ENCODE results near the gene CCNB2. TPM values are rescaled to one million over a fixed set of nuclear protein-coding genes. Genes with fewer than 3 reads are reported as not detected.
"Not testable (repeated sequence)": the region's sequence is repeated elsewhere in the genome, so short reads cannot be mapped to it uniquely, and the experiment has no call there.

Gene CCNB2
- total RNA-seq, 5 donors from 2014 or later (not counting 1 experiment from before 2014, with no cell fraction given), result 0.46 to 1.5 (median 1.1) TPM

DNA sequence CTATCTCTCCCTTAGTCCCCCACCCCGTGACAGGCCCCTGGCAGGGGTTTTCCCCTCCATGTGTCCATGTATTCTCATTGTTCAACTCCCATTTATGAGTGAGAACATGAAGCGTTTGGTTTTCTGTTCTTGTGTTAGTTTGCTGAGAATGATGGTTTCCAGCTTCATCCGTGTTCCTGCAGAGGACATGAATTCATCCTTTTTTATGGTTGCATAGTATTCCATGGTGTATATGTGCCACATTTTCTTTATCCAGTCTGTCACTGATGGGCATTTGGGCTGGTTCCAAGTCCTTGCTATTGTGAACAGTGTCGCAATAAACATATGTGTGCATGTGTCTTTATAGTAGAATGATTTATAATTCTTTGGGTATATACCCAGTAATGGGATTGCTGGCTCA, 20.7 kb downstream of the CCNB2 start:
- H3K27ac Mint-ChIP-seq; POLR2A ChIA-PET; H3K27me3 Mint-ChIP-seq; H3K9me3 ChIP-seq; CTCF ChIA-PET; H3K4me3 Mint-ChIP-seq; ATAC-seq (replicated peaks in 1 of 4); H3K4me1 ChIP-seq (ENCODE audit: control insufficient read depth in 1 of 2, extremely low read depth in 1 of 2, insufficient read depth in 2 of 2, low read length in 2 of 2); DNase-seq; H3K36me3 Mint-ChIP-seq; H3K36me3 ChIP-seq (ENCODE audit: control insufficient read depth in 2 of 2, extremely low read depth in 1 of 2, insufficient read depth in 1 of 2, low read length in 1 of 2); H3K4me3 ChIP-seq (ENCODE audit: control insufficient read depth in 1 of 2, extremely low read depth in 1 of 2, low read length in 1 of 2); H3K27me3 ChIP-seq (replicated peaks in 1 of 2; ENCODE audit: control insufficient read depth in 2 of 2, extremely low read depth in 1 of 2, insufficient read depth in 2 of 2, low read length in 1 of 2); H3K27ac ChIP-seq (ENCODE audit: low read length); H3K4me1 Mint-ChIP-seq: not testable (repeated sequence)
- WGBS (ENCODE audit: insufficient coverage), result no CpG with 5 or more reads among the region's 4 CpGs
- H3K9me3 Mint-ChIP-seq, result peaks cover 4 to 10% (median 7%) of the 10 kb centered on the region in 3 donors

GRCh38 chr15:59127255-59127654, 22.3 kb downstream of the CCNB2 start:
- CTCF ChIA-PET; H3K27ac Mint-ChIP-seq; H3K4me1 ChIP-seq (ENCODE audit: control insufficient read depth in 1 of 2, extremely low read depth in 1 of 2, insufficient read depth in 2 of 2, low read length in 2 of 2); H3K4me3 Mint-ChIP-seq; H3K36me3 Mint-ChIP-seq; H3K9me3 ChIP-seq; H3K4me1 Mint-ChIP-seq; DNase-seq; H3K27me3 ChIP-seq (replicated peaks in 1 of 2; ENCODE audit: control insufficient read depth in 2 of 2, extremely low read depth in 1 of 2, insufficient read depth in 2 of 2, low read length in 1 of 2); H3K27ac ChIP-seq (ENCODE audit: low read length); POLR2A ChIA-PET; H3K4me3 ChIP-seq (ENCODE audit: control insufficient read depth in 1 of 2, extremely low read depth in 1 of 2, low read length in 1 of 2); H3K36me3 ChIP-seq (ENCODE audit: control insufficient read depth in 2 of 2, extremely low read depth in 1 of 2, insufficient read depth in 1 of 2, low read length in 1 of 2); H3K27me3 Mint-ChIP-seq; ATAC-seq (replicated peaks in 1 of 4): not testable (repeated sequence)
- peaks cover 4 to 10% (median 7%) of the 10 kb centered on the region in 3 donors for H3K9me3 Mint-ChIP-seq
- no CpG with 5 or more reads among the region's 1 CpG for WGBS (ENCODE audit: insufficient coverage)

DNA sequence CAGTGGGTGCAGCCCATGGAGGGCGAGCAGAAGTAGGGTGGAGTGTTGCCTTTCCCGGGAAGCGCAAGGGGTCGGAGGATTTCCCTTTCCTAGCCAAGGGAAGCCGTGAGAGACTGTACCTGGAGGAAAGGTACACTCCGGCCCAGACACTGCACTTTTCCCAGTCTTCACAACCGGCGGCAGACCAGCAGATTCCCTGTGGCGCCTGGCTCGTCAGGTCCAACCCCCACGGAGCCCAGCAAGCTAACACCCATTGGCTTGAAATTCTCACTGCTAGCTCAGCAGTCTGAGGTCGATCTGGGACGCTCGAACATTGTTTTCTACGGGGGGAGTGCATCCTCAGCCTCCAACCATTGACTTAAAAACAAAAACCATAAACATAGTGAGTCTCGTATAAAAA, 26.5 kb downstream of the CCNB2 start:
- H3K27ac Mint-ChIP-seq, result no peak overlapping the region
- H3K9me3 Mint-ChIP-seq, result peaks cover 4 to 10% (median 7%) of the 10 kb centered on the region in 3 donors
- POLR2A ChIA-PET, result interaction anchor here in 1 of 2 donors (0.7 kb wide), 1 partner anchor 425 kb away, joined by 3 read pairs; no protein-coding TSS in a partner anchor
- ATAC-seq (replicated peaks in 1 of 4) (no peak), DNase-seq (no peak)
- no peak overlapping the region for H3K4me3 ChIP-seq (ENCODE audit: control insufficient read depth in 1 of 2, extremely low read depth in 1 of 2, low read length in 1 of 2)
- no peaks in the 10 kb centered on the region for H3K4me1 ChIP-seq (ENCODE audit: control insufficient read depth in 1 of 2, extremely low read depth in 1 of 2, insufficient read depth in 2 of 2, low read length in 2 of 2)
- H3K4me3 Mint-ChIP-seq, result no peak overlapping the region
- H3K27me3 Mint-ChIP-seq, result no peaks in the 10 kb centered on the region
- H3K4me1 Mint-ChIP-seq, result no peaks in the 10 kb centered on the region
- H3K36me3 Mint-ChIP-seq, result peaks cover 8% of the 10 kb centered on the region
- H3K9me3 ChIP-seq, result no peaks in the 10 kb centered on the region
- H3K36me3 ChIP-seq (ENCODE audit: control insufficient read depth in 2 of 2, extremely low read depth in 1 of 2, insufficient read depth in 1 of 2, low read length in 1 of 2), result no peaks in the 10 kb centered on the region
- WGBS (ENCODE audit: insufficient coverage), result 100% methylated on average over 5 of the region's 16 CpGs
- H3K27ac ChIP-seq (ENCODE audit: low read length), result no peak overlapping the region
- CTCF ChIA-PET, result no interaction called here
- no peaks in the 10 kb centered on the region for H3K27me3 ChIP-seq (replicated peaks in 1 of 2; ENCODE audit: control insufficient read depth in 2 of 2, extremely low read depth in 1 of 2, insufficient read depth in 2 of 2, low read length in 1 of 2)

DNA sequence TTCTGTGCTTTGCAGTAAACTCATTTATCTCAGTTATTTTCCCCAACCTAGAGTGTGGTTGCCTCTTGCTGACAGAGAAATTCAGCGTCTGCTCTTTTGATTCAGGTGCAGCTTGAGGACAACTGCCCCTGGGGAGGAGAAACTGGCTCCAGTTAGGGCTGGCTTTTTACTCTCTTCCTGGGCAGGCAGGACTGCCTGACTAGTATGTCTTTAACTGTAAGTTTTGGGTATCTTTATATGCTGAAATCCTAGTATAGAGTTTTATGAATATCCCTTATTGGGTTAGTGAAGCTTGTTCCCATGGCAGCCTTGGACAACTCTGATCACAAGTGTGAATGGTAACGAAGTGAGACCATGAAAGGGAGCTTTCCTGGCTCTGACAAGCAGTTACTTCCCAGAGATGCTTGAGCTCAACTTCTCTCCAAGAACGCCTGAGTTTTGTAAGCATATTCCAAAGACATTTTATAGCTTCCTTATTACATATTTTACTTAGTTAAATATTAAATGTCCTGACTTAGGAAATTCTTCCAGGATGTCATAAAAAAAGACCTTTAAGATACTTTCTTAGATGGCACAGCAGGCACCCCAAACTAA, 27.1 kb downstream of the CCNB2 start:
- CTCF ChIA-PET, result no interaction called here
- ATAC-seq (replicated peaks in 1 of 4), result no peak
- Mint-ChIP-seq H3K9me3 (peaks cover 4 to 10% (median 7%) of the 10 kb centered on the region in 3 donors), H3K27me3 (no peaks in the 10 kb centered on the region), H3K4me3 (no peak overlapping the region), H3K36me3 (peaks cover 7% of the 10 kb centered on the region), H3K4me1 (no peaks in the 10 kb centered on the region), H3K27ac (no peak overlapping the region)
- Histone ChIP-seq H3K27me3 (replicated peaks in 1 of 2; ENCODE audit: control insufficient read depth in 2 of 2, extremely low read depth in 1 of 2, insufficient read depth in 2 of 2, low read length in 1 of 2) (no peaks in the 10 kb centered on the region), H3K9me3 (no peaks in the 10 kb centered on the region), H3K36me3 (ENCODE audit: control insufficient read depth in 2 of 2, extremely low read depth in 1 of 2, insufficient read depth in 1 of 2, low read length in 1 of 2) (no peaks in the 10 kb centered on the region), H3K4me1 (ENCODE audit: control insufficient read depth in 1 of 2, extremely low read depth in 1 of 2, insufficient read depth in 2 of 2, low read length in 2 of 2) (no peaks in the 10 kb centered on the region), H3K27ac (ENCODE audit: low read length) (no peak overlapping the region), H3K4me3 (ENCODE audit: control insufficient read depth in 1 of 2, extremely low read depth in 1 of 2, low read length in 1 of 2) (no peak overlapping the region)
- no peak for DNase-seq
- whole genome bisulfite sequencing (ENCODE audit: insufficient coverage), result 100% methylated on average over 1 of the region's 3 CpGs
- POLR2A ChIA-PET, result no interaction called here

DNA sequence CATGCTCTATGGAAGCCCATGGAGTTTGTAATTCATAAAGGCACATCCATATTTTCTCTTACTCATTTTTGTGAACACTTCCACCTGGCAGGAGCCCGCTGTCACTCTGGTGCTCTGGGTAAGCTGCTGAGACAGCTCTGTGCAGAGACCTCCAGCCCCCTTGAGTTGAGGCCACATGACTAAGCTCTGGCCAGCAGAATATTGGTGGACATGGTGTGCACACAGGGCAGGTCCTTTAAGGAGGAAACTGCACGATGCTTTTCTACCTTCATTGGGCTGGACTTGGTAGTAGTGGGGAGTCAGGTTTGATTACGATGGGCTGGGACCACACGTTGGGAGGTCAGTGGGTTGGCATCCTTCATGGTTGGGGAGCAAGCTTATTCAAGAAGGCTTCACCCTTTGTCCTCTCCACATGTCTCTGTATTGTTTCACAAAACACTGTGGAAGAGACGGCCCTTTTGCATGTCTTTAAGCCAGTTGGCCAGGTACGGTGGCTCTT, 29.0 kb downstream of the CCNB2 start:
- H3K4me1 ChIP-seq (ENCODE audit: control insufficient read depth in 1 of 2, extremely low read depth in 1 of 2, insufficient read depth in 2 of 2, low read length in 2 of 2), result peaks cover 0 to 3% of the 10 kb centered on the region in 2 experiments
- H3K4me3 ChIP-seq (ENCODE audit: control insufficient read depth in 1 of 2, extremely low read depth in 1 of 2, low read length in 1 of 2), result no peak overlapping the region
- H3K9me3 Mint-ChIP-seq, result peaks cover 4 to 10% (median 7%) of the 10 kb centered on the region in 3 donors
- no peak overlapping the region for H3K4me3 Mint-ChIP-seq
- H3K27ac Mint-ChIP-seq, result no peak overlapping the region
- DNase-seq, result no peak
- ChIA-PET CTCF (no interaction called here), POLR2A (no interaction called here)
- no peak overlapping the region for H3K27ac ChIP-seq (ENCODE audit: low read length)
- WGBS (ENCODE audit: insufficient coverage), result 100% methylated on average over 4 of the region's 6 CpGs
- H3K36me3 Mint-ChIP-seq, result peaks cover 5% of the 10 kb centered on the region
- H3K27me3 Mint-ChIP-seq, result no peaks in the 10 kb centered on the region
- H3K9me3 ChIP-seq, result no peaks in the 10 kb centered on the region
- no peak for ATAC-seq (replicated peaks in 1 of 4)
- peaks cover 6 to 8% (median 7%) of the 10 kb centered on the region in 3 donors for H3K4me1 Mint-ChIP-seq
- no peaks in the 10 kb centered on the region for H3K27me3 ChIP-seq (replicated peaks in 1 of 2; ENCODE audit: control insufficient read depth in 2 of 2, extremely low read depth in 1 of 2, insufficient read depth in 2 of 2, low read length in 1 of 2)
- no peaks in the 10 kb centered on the region for H3K36me3 ChIP-seq (ENCODE audit: control insufficient read depth in 2 of 2, extremely low read depth in 1 of 2, insufficient read depth in 1 of 2, low read length in 1 of 2)

GRCh38 chr15:59137566-59137965, 32.6 kb downstream of the CCNB2 start:
- Mint-ChIP-seq H3K9me3 (no peaks in the 10 kb centered on the region), H3K4me3 (no peak overlapping the region), H3K27ac (no peak overlapping the region), H3K4me1 (peaks cover 6 to 14% (median 7%) of the 10 kb centered on the region in 3 donors), H3K27me3 (no peaks in the 10 kb centered on the region), H3K36me3 (no peaks in the 10 kb centered on the region)
- H3K36me3 ChIP-seq (ENCODE audit: control insufficient read depth in 2 of 2, extremely low read depth in 1 of 2, insufficient read depth in 1 of 2, low read length in 1 of 2), result no peaks in the 10 kb centered on the region
- POLR2A ChIA-PET, result no interaction called here
- no peaks in the 10 kb centered on the region for H3K27me3 ChIP-seq (replicated peaks in 1 of 2; ENCODE audit: control insufficient read depth in 2 of 2, extremely low read depth in 1 of 2, insufficient read depth in 2 of 2, low read length in 1 of 2)
- no peaks in the 10 kb centered on the region for H3K9me3 ChIP-seq
- WGBS (ENCODE audit: insufficient coverage), result 100% methylated on average over 1 of the region's 2 CpGs
- H3K27ac ChIP-seq (ENCODE audit: low read length), result no peak overlapping the region
- ATAC-seq (replicated peaks in 1 of 4) (no peak), DNase-seq (no peak)
- H3K4me3 ChIP-seq (ENCODE audit: control insufficient read depth in 1 of 2, extremely low read depth in 1 of 2, low read length in 1 of 2), result no peak overlapping the region
- CTCF ChIA-PET, result interaction anchor here in 1 of 2 donors (0.7 kb wide), 1 partner anchor 154 kb away, joined by 3 read pairs; no protein-coding TSS in a partner anchor
- peaks cover 0 to 7% of the 10 kb centered on the region in 2 experiments for H3K4me1 ChIP-seq (ENCODE audit: control insufficient read depth in 1 of 2, extremely low read depth in 1 of 2, insufficient read depth in 2 of 2, low read length in 2 of 2)

Data from T-cell (primary cell).